Fibroblast of the conjunctiva (primary cell): ENCODE results near the gene CHST15.

Source experiments
- DNase-seq: peaks from one replicate; pipeline ENCODE4 v3.0.0-alpha.2; 2010; ENCODE audit warnings: low read depth

CHST15 gene

DNA sequence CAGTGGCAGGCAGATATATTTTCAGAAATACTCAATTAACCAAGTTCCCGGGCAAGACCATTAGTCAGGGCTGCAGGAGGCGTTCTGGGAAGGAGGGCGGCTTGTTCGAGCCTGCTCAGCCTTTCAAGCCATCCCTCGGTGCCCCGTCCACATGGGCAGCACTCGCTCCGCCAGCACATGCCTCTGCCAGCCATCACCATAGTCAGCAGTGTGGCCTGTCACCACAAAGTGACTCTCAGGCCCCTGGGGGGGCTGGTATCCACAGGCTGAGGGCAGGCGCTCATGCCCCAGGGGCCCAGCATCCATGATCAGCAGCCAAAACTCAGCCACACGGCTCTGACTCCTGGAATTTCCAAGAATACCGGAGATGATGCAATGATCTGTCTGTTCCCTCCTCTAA is 81.9 kb downstream of the CHST15 start:
- no peak for DNase-seq

DNA sequence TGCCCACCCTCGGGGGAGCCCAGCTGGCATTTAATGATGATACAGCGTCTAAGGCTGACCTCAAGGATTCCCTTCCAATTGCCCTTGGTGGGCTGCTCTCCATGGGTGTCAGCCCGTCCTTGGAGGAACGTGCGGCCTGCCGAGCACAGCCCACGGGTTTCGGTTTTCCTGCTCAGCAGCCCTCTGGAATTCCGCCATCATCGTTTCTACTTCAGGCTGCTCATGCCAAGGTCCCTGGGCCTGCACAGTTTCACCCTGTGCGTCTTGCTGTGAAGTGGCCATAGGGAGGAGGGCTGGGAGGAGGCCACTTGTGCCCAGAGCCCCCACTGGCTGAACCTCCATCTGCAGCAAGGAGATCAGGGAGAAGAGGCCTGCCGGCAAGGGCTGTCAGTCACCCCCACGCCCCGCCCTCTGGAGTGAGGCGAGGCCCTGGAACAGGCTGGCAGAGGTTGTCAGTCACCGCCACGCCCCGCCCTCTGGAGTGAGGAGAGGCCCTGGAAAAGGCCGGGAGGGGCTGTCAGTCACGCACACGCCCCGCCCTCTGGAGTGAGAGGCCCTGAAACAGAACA is 82.8 kb downstream of the CHST15 start:
- no peak for DNase-seq

DNA sequence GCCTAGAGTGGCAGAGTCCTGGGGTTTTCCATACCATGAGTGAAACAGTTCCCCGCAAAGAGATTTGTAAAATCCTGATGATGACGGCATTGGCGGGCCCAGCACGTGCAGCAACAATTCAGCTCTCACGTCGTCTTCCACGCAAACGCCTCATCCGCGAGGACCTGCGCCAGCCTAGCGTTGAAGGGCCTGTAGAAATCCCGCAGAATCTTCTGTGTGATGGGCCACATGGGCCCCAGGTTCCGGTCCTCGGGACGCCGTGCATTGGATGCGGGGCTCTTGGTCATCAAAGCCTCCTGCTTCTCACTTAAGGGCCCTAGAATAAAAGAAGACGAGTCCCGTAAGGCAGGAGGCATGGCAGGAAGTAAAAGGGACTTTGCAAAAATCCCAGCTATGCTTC is 83.4 kb downstream of the CHST15 start:
- no peak for DNase-seq

DNA sequence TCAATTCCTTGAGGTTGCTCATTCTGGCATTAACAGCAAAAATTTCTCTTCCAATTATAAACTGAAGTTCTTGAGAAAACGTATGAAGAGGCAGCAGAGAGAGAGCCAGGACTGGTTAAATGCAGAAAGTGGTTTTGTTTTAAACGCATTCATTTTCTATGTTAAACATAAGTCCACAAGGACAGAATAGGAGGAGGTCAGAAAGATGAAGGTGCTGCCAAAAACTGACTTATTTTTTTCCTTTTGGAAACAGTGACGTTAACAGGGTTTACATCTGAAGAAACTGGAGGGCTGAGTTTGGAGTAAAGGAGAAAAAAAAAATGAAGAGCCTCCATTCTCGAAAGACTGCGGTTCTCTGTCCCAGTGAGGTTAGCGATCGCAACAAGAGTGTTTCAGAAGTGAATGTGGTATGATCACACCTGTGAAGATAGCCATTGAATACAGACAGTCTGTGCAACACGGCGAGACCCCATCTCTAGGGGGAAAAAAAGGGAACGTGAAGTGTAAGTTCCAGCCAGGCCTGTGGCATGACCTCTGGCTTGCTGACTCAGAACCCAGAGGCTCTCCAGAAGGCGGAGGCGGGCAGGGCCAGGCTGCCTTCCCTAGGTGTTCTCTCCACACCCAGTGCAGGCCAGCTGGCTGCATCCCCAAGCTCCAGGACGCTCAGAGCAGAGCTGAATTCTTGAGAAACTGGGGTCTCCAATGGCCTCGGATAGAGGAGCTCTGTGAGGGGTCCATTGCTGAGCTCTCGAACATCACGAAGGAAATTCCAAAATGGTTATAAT is 84.0 kb downstream of the CHST15 start:
- no peak for DNase-seq

DNA sequence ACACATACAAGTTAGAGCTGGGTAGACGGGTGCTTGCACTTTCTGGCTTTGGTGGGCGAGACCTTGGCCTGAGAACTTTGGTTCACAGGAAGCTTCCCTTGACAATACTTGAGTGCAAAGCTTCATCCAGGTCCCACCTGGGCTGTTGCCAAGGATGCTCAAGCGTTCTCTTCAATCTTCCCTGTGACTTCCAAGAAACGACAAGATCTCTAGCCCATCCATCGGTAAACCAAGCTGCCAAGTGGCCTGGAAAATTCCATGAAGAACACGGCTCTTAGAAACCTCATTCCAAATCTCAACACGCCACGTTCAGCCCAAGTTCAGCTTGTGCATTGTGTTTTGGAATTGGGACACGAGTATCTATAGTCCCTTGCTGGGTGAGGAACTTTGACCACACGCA is 84.7 kb downstream of the CHST15 start:
- no peak for DNase-seq

DNA sequence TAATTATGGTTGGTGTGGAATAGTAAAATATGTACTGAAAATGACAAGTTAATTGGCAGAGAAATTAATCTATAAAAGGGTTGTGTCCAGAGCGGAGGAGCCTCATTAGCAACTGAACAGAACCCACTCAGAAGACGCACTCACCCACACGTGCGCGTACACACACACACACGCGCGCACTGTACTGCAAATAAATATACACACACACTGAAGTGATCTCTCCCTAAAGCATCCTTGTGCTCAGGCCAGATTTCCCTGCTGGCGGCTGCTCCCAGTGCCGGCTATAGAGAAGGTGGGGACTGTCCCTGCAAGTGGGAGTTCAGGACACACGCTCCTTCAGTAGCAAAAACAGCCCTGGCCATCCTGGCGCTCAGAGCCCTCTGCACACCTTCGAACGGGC is 85.2 kb downstream of the CHST15 start:
- no peak for DNase-seq

DNA sequence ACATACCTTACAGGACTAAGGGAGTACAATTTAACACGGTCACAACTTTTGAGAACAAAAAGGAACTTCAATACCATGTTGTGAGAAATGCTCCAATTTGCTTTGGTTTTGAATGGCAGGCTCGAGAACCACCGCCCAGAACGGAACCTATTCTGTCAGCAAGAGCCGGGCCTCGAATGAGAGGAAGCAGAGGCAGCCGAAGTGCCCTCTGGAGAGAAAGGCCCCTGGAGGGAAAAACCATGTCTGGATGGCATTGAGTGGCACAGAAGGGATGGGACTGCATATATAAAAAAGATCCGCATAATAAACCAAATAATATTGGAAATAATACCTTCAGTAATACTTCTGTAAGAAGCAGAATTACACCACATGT is 85.6 kb downstream of the CHST15 start:
- no peak for DNase-seq

DNA sequence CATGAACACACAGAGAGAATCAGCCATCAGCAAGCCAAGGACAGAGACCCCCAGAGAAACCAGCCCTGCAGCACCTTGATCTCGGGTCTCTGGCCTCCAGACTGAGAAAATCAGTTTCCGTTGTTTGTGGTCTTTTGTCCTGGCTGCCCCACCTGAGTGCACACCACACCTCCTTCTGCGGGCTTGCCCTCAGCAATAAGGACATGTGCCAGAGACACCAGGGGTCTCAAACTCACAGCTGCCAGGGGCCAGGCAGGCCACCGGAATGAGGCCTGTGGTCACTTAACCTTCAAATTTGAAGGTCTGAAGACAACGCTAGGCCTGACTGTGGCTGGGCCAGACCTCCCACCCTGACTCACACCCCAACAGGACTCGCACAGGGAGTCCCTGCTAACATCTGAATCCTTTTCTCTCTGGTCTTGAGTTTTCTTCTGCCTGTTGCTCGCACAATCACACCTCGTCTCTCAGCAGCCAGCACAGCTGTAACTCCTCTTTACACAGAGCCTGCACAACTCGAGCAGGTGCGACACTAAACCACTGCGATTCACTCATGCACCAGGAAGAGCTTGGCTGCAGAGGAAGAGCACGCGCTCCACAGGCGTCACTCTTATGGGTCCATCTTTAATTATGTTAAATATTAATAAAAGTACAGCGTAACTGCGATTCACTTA is 86.2 kb downstream of the CHST15 start:
- no peak for DNase-seq

DNA sequence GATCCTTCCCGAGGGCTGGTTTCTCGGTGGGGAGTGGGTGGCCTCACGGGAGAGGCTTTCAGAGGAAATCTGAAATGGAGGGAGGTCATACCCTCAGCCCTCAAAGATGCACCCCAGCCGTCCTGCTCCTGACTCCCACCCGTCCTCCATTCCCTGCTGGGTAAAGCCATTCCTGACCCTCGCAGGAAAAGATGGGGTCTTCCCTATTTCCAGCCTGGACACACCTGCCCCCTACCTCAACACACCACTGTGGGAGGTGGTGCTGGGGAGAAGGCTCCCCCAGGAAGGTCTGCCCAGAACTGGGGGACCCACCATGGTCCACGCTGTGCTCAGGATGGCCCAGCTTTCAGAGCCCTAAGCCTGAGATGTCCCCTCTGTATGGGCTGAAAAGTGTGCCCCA is 86.9 kb downstream of the CHST15 start:
- DNase-seq, result no peak

DNA sequence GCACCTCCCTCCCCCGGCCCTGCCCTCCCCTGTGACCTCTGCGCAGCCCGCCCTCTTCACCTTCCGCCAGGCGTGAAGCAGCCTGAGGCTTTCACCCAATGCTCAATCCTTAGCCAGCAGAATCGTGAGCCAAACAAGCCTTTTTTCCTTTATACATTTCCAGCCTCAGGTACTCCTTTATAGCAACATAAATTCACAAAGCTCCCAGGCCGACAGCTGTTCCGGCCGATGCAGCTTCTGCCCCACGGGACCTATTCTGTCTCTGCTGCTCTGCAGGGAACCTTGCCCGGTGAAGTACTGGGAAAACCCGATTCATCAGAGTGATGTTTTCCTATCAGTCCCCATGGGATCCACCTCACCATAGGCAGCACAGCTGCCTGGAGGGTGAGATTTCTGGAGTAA is 87.4 kb downstream of the CHST15 start:
- no peak for DNase-seq

DNA sequence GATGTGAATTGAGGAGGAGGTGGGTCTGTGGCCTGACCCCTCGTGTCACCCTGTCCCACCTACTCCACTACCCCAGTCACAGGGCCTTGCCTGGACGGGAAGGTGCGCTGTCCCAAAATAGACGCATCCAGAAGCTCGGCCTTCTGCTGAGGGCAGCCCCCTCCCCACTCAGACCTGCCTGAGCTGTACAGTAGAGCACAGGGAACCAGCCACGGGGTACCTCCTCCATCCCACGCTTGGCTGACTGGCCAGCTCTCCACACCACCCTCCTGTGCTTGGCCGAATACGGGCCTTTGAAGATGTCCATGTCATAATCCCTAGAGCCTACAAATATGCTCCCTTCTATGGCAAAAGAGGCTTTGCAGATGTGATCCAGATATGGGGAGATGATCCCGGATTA is 88.3 kb downstream of the CHST15 start:
- no peak for DNase-seq

DNA sequence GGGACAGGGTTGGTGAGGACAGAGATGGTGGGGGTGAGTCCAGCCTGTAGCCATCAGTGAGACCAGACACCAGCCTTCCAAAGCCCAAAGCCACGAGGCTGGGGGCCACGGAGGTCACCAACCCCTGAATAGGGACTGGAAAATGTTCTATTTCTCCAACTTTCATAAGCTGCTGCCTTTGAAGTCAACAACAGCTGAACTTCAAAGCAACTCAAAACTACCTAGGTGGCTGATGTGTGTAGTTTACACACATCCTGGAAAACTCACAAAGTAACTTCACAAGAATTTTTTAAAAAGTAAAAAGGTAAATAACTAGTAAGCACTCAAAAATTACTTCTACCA is 88.8 kb downstream of the CHST15 start:
- no peak for DNase-seq

DNA sequence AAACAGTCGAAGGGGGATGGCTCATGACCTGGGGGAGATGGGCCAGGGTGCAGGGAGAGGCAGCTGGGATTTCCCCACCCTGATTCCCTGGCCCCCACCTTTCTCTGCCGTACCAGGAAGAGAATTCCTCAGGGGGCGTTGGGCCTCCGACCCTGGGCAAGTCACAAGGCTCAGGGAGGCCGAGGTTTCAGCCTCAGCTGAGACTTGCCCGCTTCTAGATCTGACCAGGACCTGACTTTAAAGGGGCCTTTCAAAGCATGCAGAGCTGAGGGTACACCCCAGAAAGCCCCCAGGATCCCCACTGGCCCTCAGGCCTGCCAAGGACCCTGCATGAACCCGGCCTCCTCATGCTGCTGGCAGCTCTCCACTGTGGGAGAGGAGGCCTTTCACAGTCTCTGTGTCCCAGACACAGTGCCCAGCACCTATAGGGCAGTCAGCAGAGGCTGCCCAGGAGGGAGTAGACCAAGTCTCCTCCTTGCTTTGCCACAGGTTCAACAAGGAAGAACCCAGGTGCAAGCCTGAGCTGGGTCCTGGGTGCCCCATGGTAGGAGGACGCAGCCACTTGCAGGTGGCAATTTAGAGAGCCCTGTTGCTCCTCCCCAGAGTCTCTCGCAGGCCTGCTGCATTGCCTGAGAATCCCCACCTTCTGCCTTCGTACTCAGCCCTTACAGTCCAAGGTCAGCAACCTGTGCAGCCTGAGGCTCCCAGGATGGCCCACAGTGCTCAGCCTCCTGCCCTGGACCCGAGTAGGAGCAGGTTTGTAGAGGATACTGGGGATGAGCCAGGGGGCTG is 89.3 kb downstream of the CHST15 start:
- DNase-seq, result no peak

DNA sequence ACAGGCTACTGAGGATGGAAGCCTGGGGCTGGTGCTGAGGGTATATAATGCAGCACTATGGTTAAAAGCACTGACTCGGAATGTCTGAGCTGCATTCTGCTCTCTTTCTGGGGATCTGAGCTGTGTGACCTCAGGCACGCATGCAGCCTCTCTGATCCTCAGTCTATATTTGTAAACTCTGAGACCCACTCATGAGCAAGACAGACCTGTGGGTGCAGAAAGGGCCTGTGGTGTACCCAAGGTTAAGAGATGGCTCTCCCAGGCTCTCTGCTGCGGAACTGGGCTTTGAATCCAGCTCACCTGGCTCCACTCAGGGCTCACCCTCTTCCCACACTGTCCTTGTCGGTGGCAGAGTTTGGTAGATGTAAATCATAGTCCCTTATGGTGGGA is 89.9 kb downstream of the CHST15 start:
- DNase-seq, result no peak

DNA sequence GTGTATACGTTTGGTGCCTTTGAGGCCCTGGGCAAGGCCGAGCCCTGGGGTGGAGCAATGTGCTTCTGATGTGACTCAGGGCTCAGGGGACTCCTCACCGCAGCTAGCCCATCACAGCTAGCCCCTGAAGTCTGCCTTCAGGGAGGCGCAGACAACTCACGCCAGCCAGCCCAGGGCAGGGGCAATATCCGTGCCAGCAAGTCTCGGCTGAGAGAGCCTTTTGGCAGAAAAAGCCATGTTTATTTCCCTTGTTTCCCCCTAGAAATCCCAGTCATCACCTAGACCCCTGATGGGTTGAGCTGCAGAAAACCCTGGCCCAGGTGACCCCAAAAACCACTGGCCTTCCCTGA is 90.4 kb downstream of the CHST15 start:
- DNase-seq, result no peak

DNA sequence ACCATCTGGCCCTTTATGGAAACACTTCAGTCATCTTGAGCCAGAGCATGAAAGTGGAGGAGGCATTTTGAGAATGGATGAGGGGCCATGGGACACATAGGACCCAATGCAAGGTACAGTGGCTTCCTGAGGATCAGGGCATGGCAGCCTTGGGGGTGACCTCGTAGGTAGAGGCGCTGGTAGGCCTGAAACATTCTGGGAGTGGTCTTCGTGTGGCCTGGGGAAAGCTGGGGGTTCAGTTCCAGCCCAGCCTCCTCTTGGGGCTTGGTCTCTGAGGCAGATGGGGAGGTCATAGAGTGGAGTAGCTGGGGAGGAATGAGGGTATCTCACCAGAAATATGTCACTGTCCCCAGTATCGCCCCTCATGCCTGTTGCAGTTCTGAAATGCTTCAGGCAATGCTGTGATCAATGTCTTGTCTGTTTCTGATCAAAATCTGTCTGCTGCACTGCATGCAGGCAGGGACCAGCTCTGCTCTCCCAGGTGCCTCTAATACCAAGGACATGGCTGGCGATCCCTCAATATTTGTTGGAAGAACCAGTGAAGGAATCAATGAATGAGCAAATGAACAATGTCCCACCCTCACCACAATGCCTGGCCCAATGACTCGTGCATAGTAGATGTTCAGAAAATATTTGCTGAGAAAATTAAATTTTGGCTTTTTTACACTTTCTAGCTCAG is 90.9 kb downstream of the CHST15 start:
- DNase-seq, result no peak

DNA sequence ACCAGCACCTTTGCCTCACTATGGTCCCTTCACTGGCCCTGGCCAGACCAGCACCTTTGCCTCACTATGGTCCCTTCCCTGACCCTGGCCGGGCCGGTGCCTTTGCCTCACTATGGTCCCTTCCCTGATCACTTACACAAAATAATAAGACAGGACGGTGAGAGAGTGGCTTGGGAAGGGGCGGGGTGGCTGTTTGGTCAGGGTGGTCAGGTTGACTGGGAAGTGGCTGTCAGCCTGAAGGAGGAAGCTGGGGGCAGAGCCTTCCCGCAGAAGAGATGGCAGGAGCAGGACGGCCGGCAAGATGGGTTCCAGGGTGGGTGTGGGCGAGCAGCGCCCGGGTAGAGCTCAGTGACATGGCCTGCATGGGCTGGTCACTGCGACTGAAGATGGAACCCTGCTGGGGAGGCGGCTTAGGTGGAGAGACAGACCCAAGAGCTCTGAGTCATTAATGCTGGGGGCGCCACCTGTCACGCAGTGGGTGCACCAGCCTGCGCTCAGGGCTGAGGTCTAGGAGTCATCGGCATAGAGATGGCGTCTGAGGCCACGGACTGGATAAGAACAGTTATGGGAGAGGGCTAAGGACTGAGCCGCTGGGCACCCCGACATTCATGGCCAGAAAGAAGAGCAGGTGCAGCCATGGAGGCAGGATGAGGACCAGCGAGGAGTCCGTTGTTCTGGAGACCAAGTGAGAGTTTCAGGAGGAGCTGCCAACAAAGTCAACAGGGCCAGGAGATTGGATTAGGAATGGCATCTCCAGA is 91.8 kb downstream of the CHST15 start:
- no peak for DNase-seq

DNA sequence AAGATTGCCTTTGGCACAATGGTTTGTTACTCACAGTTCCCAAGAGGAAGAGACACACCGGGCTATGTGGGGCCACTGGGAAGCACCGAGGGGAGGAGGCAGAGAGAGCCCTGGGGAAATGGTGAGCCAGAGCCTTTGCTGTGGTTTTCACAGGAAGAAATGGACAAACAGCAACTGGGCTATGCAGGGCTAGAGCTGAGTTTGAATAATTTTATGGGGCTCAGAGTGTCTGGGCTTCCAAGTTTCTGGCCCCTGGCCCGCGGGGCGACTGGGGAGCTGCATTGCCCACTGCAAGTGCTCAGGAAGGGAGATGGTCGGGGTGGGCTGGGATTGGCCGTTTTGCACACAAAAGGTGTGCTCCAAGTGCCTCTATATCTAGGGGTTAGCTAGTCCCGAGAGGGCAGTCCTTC is 92.6 kb downstream of the CHST15 start:
- no peak for DNase-seq

DNA sequence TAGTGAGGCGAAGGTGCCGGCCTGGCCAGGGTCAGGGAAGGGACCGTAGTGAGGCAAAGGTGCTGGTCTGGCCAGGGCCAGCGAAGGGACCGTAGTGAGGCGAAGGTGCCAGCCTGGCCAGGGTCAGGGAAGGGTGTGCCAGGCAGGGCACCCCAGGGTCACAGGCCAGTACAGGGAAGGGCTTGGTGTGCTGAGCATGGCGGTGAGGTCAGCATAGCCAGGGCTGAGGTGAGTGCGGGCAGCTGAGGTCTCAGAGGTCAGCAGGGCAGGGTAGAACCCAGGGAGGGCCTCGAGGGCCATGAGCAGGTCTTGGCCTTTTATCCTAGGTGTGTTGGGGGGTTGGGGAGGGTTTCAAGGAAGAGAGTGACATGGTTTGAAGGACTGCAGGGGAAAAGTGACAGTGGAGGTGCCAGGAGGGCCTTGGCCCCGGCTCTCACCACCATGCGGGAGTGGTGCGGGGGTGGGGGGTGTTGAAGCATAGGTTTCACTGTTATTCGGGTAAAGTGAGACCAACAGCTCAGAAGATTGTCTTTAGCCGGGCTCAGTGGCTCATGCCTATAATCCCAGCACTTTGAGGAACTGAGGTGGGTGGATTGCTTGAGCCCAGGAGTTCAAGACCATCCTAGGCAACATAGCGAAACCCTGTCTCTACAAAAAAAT is 93.3 kb downstream of the CHST15 start:
- DNase-seq, result no peak

DNA sequence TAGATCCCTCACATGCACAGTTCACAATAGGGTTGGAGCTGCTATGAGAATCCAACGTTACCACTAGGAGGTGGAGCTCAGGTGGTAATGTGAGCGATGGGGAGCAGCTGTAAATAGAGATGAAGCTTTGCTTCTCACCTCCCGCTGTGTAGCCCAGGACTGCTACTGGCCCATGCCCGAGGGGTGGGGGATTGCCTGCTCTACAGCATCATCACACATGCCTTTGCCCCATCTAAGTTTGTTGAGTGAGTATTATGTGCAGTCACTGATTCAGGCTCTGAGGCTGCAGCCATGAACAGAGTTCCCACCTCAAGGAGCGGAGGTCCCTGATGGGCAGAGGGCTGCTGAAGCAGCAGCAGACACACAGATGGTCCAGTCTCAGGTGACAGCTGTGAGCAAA is 94.1 kb downstream of the CHST15 start:
- no peak for DNase-seq
